GM21390 (cell line): ENCODE data around the gene ACAT2.
"Not testable (repeated sequence)": the region's sequence is repeated elsewhere in the genome, so short reads cannot be mapped to it uniquely, and the experiment has no call there.

Experiments used
- ATAC-seq: cut with Tn5 transposase; IDR thresholded peaks from one replicate; pipeline ENCODE4 v1.9.1; 2021; ENCODE audit not compliant: unreplicated experiment

The ACAT2 gene

GRCh38 chr6:159761873-159762680, at the start of gene ACAT2:
Gene ACAT2 (plus strand): TSS chr6:159762045. CDS start chr6:159762088, 43 bp downstream.
- ATAC-seq, result peak; percentile 96

- ATAC-seq, result not testable (repeated sequence)
Observed at GRCh38 chr6:159712389-159712788, 49.5 kb upstream of the ACAT2 start.

- ATAC-seq, result no peak
Observed at GRCh38 chr6:159713984-159714383, 47.9 kb upstream of the ACAT2 start.

- no peak for ATAC-seq
Observed at GRCh38 chr6:159714404-159714803, 47.4 kb upstream of the ACAT2 start.

- ATAC-seq, result no peak
Observed at GRCh38 chr6:159715166-159715565, 46.7 kb upstream of the ACAT2 start.

GRCh38 chr6:159715605-159716004, 46.2 kb upstream of the ACAT2 start:
- no peak for ATAC-seq

GRCh38 chr6:159716247-159717096, 45.4 kb upstream of the ACAT2 start:
- no peak for ATAC-seq

GRCh38 chr6:159718634-159719033, 43.2 kb upstream of the ACAT2 start:
- no peak for ATAC-seq

- no peak for ATAC-seq
Observed at GRCh38 chr6:159719287-159719686, 42.6 kb upstream of the ACAT2 start.

- no peak for ATAC-seq
Observed at GRCh38 chr6:159720708-159721107, 41.1 kb upstream of the ACAT2 start.

GRCh38 chr6:159721981-159722380, 39.9 kb upstream of the ACAT2 start:
- ATAC-seq, result not testable (repeated sequence)

GRCh38 chr6:159722655-159723054, 39.2 kb upstream of the ACAT2 start:
- no peak for ATAC-seq

- ATAC-seq, result no peak
Observed at GRCh38 chr6:159723259-159723658, 38.6 kb upstream of the ACAT2 start.

- no peak for ATAC-seq
Observed at GRCh38 chr6:159724778-159725177, 37.1 kb upstream of the ACAT2 start.

GRCh38 chr6:159725208-159725607, 36.6 kb upstream of the ACAT2 start:
- not testable (repeated sequence) for ATAC-seq

- ATAC-seq, result peak; percentile 20
Observed at GRCh38 chr6:159726255-159726917, 35.5 kb upstream of the ACAT2 start.

GRCh38 chr6:159726918-159727716, 34.7 kb upstream of the ACAT2 start, which contains the start of gene WTAP:
Gene WTAP (plus strand): TSS chr6:159727506. CDS start chr6:159736266, 8,760 bp downstream.
- ATAC-seq, result peak; percentile 77

GRCh38 chr6:159727717-159728445, 34.0 kb upstream of the ACAT2 start:
- peak; percentile 29 for ATAC-seq

GRCh38 chr6:159728531-159728964, 33.3 kb upstream of the ACAT2 start:
- no peak for ATAC-seq
